Measurements from ENCODE around the gene RALY. TPM values are rescaled to one million over a fixed set of nuclear protein-coding genes. Genes with fewer than 3 reads are reported as not detected.

The RALY gene
- total RNA-seq, 1 experiment from 2014 or later: 275 TPM

GRCh38 chr20:34061695-34062094 is 68.0 kb downstream of the RALY start:
- H3K9me3 Mint-ChIP-seq (ENCODE audit: low read depth, unreplicated experiment): no peaks in the 10 kb centered on the region
- H3K4me3 Mint-ChIP-seq (ENCODE audit: low read depth, unreplicated experiment): no peak overlapping the region
- no peak overlapping the region for H3K27ac Mint-ChIP-seq (ENCODE audit: unreplicated experiment)
- intact Hi-C loops (cut with micrococcal nuclease; ENCODE audit: unreplicated experiment): no loop called here
- CTCF ChIA-PET: no interaction called here
- DNase-seq: no peak
- H3K36me3 Mint-ChIP-seq (ENCODE audit: insufficient read depth, unreplicated experiment): peaks cover 5% of the 10 kb centered on the region
- no peaks in the 10 kb centered on the region for H3K27me3 Mint-ChIP-seq (ENCODE audit: unreplicated experiment)
- TF ChIP-seq CTCF (IDR thresholded peaks at IDR 0.05; ENCODE audit: unreplicated experiment): no peak
- peaks cover 28% of the 10 kb centered on the region for H3K4me1 Mint-ChIP-seq (ENCODE audit: low read depth, unreplicated experiment)
- no TSS peak for BruUV-seq (replicated peaks)

GRCh38 chr20:34062570-34063482 is 69.1 kb downstream of the RALY start:
- no peak overlapping the region for H3K4me3 Mint-ChIP-seq (ENCODE audit: low read depth, unreplicated experiment)
- CTCF ChIA-PET: no interaction called here
- TF ChIP-seq CTCF (IDR thresholded peaks at IDR 0.05; ENCODE audit: unreplicated experiment): no peak
- H3K4me1 Mint-ChIP-seq (ENCODE audit: low read depth, unreplicated experiment): peaks cover 35% of the 10 kb centered on the region
- intact Hi-C loops (cut with micrococcal nuclease; ENCODE audit: unreplicated experiment): no loop called here
- peaks cover 9% of the 10 kb centered on the region for H3K36me3 Mint-ChIP-seq (ENCODE audit: insufficient read depth, unreplicated experiment)
- H3K9me3 Mint-ChIP-seq (ENCODE audit: low read depth, unreplicated experiment): no peaks in the 10 kb centered on the region
- no peaks in the 10 kb centered on the region for H3K27me3 Mint-ChIP-seq (ENCODE audit: unreplicated experiment)
- no peak for DNase-seq
- no TSS peak for BruUV-seq (replicated peaks)
- no peak overlapping the region for H3K27ac Mint-ChIP-seq (ENCODE audit: unreplicated experiment)

GRCh38 chr20:34064286-34064685 is 70.6 kb downstream of the RALY start:
- no peak for DNase-seq
- H3K9me3 Mint-ChIP-seq (ENCODE audit: low read depth, unreplicated experiment): no peaks in the 10 kb centered on the region
- H3K27ac Mint-ChIP-seq (ENCODE audit: unreplicated experiment): no peak overlapping the region
- H3K36me3 Mint-ChIP-seq (ENCODE audit: insufficient read depth, unreplicated experiment): peaks cover 14% of the 10 kb centered on the region
- no peak overlapping the region for H3K4me3 Mint-ChIP-seq (ENCODE audit: low read depth, unreplicated experiment)
- peaks cover 40% of the 10 kb centered on the region for H3K4me1 Mint-ChIP-seq (ENCODE audit: low read depth, unreplicated experiment)
- intact Hi-C loops (cut with micrococcal nuclease; ENCODE audit: unreplicated experiment): no loop called here
- no TSS peak for BruUV-seq (replicated peaks)
- CTCF ChIA-PET: no interaction called here
- no peaks in the 10 kb centered on the region for H3K27me3 Mint-ChIP-seq (ENCODE audit: unreplicated experiment)
- TF ChIP-seq CTCF (IDR thresholded peaks at IDR 0.05; ENCODE audit: unreplicated experiment): no peak

- H3K36me3 Mint-ChIP-seq (ENCODE audit: insufficient read depth, unreplicated experiment): peaks cover 14% of the 10 kb centered on the region
- peaks cover 50% of the 10 kb centered on the region for H3K4me1 Mint-ChIP-seq (ENCODE audit: low read depth, unreplicated experiment)
- intact Hi-C loops (cut with micrococcal nuclease; ENCODE audit: unreplicated experiment): loop anchor here (5.0 kb wide), 2 partner anchors 63 to 273 kb away; no protein-coding TSS in a partner anchor
- no peak for DNase-seq
- H3K4me3 Mint-ChIP-seq (ENCODE audit: low read depth, unreplicated experiment): no peak overlapping the region
- no TSS peak for BruUV-seq (replicated peaks)
- CTCF ChIA-PET: no interaction called here
- H3K27me3 Mint-ChIP-seq (ENCODE audit: unreplicated experiment): no peaks in the 10 kb centered on the region
- no peaks in the 10 kb centered on the region for H3K9me3 Mint-ChIP-seq (ENCODE audit: low read depth, unreplicated experiment)
- TF ChIP-seq CTCF (IDR thresholded peaks at IDR 0.05; ENCODE audit: unreplicated experiment): no peak
- peak overlapping the region; percentile 27 for H3K27ac Mint-ChIP-seq (ENCODE audit: unreplicated experiment)
These were observed 71.5 kb downstream of the RALY start for GRCh38 chr20:34065260-34065659.

All from Calu3 (cell line).